Neural progenitor cell (in vitro differentiated cells): ENCODE data around the gene MSI2.

Source experiments
- CTCF ChIP-seq: fragments of 200-600 bp; sonication (generic); IDR thresholded peaks from 2 replicates; pipeline ENCODE4 v1.5.1; 2017; ENCODE audit warnings: antibody characterized with exemption, mild to moderate bottlenecking
- EZH2 ChIP-seq: fragments of 200-600 bp; sonication (generic); IDR thresholded peaks from 2 replicates; pipeline ENCODE4 v1.6.1; 2017; ENCODE audit warnings: antibody characterized with exemption, mild to moderate bottlenecking, moderate library complexity
- EZH2phosphoT487 ChIP-seq: fragments of 200-600 bp; sonication (generic); IDR thresholded peaks from 2 replicates; pipeline ENCODE4 v1.6.1; 2017; ENCODE audit warnings: antibody characterized with exemption

DNA sequence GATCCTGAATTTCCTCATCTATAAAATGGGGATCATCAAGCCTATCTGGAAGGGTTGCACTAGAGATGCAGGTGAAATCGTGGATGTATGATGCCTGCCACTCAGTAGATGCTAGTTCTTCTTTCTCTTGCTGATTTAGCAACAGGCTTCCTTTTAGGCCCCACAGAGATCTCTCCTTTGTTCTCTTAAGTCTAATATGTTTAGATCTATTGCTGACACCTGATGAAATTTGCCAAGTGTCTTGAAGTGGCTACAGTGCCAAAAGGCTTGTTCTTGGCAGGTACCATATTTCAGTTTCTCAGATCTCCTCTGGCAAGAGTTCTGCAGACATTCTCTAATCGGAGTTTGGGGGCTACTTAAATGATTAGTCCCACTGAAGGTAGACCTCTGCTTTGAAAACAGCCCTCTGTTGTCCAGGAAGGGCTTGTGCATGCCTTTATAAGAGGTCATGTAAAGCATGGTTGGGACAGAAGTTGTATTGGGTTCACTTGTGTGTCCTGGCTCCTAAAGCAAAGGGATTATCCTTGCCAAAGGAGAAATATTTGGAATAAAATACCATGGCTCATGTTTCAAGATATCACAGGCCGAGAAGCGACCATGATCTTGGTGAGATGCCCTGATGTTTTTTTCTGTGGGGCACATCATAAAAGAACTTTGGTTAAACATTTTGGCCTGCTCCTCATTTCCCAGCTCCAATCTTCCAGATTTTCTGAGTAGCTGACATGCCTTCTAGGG is 234.0 kb downstream of the MSI2 start:
- TF ChIP-seq CTCF: no peak
- no peak for TF ChIP-seq EZH2
- TF ChIP-seq EZH2phosphoT487: no peak
